ENCODE results near the gene PLA2G2C. TPM values are rescaled to one million over a fixed set of nuclear protein-coding genes. Genes with fewer than 3 reads are reported as not detected.

Gene PLA2G2C
- total RNA-seq, 2 experiments from 2014 or later = 0.29 to 0.59 TPM

DNA sequence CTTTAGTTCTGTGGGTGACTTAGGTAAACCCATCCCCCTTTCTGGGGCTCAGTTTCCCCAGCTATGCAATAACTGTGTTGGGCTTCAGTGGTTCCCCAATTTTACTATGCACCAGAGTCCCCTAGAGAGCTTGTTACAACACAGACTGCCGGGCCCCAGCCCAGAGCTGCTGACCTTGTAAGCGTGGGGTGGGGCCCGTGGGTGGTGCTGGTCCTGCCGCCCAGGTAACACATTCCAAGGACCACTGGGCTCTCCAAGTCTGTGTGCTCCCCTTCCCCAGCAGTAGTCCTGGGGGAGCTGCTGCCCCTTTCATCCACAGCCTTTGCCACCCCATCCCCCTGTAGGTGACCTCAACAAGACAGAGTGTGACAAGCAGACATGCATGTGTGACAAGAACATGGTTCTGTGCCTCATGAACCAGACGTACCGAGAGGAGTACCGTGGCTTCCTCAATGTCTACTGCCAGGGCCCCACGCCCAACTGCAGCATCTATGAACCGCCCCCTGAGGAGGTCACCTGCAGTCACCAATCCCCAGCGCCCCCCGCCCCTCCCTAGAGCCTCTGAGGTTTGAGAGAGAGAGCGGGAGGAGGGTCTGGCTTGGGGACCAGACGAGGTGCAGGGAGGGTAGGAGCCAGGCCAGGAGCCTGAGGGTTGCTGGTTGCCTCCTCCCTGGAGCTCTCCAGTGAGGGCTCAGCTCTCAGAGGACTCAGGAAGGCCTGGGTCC is 38.3 kb downstream of the PLA2G2C start:
- Mint-ChIP-seq H3K36me3 (ENCODE audit: low read depth) (no peaks in the 10 kb centered on the region), H3K4me3 (no peak overlapping the region), H3K9me3 (no peaks in the 10 kb centered on the region), H3K4me1 (ENCODE audit: low read depth) (peaks cover 2% of the 10 kb centered on the region), H3K27me3 (peaks cover 1% of the 10 kb centered on the region), H3K27ac (no peak overlapping the region)
- intact Hi-C loops (cut with micrococcal nuclease) = no loop called here
- ATAC-seq (no peak), DNase-seq (no peak)
- ChIA-PET POLR2A (no interaction called here), CTCF (interaction anchor here (1.0 kb wide), 1 partner anchor 229 kb away, joined by 3 read pairs; no protein-coding TSS in a partner anchor)
- TF ChIP-seq, protein P1, sequence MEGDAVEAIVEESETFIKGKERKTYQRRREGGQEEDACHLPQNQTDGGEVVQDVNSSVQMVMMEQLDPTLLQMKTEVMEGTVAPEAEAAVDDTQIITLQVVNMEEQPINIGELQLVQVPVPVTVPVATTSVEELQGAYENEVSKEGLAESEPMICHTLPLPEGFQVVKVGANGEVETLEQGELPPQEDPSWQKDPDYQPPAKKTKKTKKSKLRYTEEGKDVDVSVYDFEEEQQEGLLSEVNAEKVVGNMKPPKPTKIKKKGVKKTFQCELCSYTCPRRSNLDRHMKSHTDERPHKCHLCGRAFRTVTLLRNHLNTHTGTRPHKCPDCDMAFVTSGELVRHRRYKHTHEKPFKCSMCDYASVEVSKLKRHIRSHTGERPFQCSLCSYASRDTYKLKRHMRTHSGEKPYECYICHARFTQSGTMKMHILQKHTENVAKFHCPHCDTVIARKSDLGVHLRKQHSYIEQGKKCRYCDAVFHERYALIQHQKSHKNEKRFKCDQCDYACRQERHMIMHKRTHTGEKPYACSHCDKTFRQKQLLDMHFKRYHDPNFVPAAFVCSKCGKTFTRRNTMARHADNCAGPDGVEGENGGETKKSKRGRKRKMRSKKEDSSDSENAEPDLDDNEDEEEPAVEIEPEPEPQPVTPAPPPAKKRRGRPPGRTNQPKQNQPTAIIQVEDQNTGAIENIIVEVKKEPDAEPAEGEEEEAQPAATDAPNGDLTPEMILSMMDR (IDR thresholded peaks at IDR 0.05) = no peak

DNA sequence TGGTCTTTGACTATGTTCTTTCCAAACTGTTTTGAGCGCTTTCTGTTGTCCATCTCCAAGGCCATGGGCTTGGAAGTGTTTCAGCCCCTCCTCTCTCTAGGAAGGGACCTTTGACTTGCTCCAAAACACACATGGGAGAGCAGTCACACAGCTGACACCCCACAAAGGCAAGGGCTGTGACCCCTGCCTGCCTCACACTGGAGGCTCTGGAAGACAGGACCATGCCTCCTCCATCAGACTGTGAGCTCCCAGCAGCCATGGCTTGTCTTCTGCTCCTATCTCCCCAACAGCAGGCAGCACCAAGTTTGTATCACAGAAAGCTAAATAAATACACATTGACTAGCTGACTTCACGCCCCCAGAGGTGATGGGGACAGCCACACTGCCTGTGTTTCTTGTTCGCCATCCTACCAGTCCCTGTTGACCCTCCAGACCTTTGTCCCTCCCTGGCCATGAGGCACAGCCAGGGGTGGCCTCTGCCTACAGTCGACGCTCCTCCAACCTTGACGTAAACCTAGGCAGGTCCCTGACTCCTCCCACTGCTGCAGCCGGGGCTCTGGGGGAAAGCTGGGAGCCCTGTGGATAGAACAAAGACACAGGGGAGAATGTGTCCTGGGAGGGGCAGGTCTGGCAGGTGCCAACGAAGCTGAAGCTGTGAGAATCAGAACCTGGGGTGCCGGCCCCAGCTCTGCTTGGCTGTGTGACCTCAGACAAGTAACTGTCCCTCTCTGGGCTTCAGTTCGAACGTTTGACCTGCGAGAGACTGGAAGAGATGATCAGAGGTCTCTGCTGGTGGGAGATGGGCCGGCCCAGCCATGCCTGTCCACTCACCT is 42.4 kb downstream of the PLA2G2C start:
- no peaks in the 10 kb centered on the region for H3K4me1 Mint-ChIP-seq (ENCODE audit: low read depth)
- CTCF ChIA-PET = interaction anchor here (0.9 kb wide), 1 partner anchor 8 kb away, joined by 5 read pairs; no protein-coding TSS in a partner anchor
- intact Hi-C loops (cut with micrococcal nuclease) = no loop called here
- POLR2A ChIA-PET = no interaction called here
- no peaks in the 10 kb centered on the region for H3K36me3 Mint-ChIP-seq (ENCODE audit: low read depth)
- no peak overlapping the region for H3K27ac Mint-ChIP-seq
- TF ChIP-seq, protein P1 (IDR thresholded peaks at IDR 0.05) = no peak
- ATAC-seq (no peak), DNase-seq (no peak)
- H3K27me3 Mint-ChIP-seq = no peaks in the 10 kb centered on the region
- no peaks in the 10 kb centered on the region for H3K9me3 Mint-ChIP-seq
- no peak overlapping the region for H3K4me3 Mint-ChIP-seq

DNA sequence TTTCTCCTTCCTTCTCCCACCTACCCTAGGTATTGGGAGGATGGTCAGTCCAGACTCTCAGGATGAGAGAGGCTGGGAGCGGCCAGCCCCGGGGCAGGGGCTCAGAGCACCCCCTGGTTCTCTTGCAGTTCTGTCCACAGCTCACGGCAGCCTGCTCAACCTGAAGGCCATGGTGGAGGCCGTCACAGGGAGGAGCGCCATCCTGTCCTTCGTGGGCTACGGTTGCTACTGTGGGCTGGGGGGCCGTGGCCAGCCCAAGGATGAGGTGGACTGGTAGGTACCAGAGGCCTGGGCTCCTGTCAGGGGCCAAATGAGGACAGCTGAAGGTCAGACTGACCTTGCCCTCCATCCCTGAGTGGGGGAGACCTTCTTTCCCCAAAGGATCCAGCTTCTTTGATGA is 43.0 kb downstream of the PLA2G2C start:
- H3K4me1 Mint-ChIP-seq (ENCODE audit: low read depth) = no peaks in the 10 kb centered on the region
- H3K27me3 Mint-ChIP-seq = no peaks in the 10 kb centered on the region
- H3K4me3 Mint-ChIP-seq = no peak overlapping the region
- DNase-seq (no peak), ATAC-seq (no peak)
- TF ChIP-seq, protein P1 (IDR thresholded peaks at IDR 0.05) = no peak
- ChIA-PET CTCF (interaction anchor here (0.9 kb wide), 1 partner anchor 9 kb away, joined by 5 read pairs; no protein-coding TSS in a partner anchor), POLR2A (no interaction called here)
- intact Hi-C loops (cut with micrococcal nuclease) = no loop called here
- no peaks in the 10 kb centered on the region for H3K9me3 Mint-ChIP-seq
- H3K36me3 Mint-ChIP-seq (ENCODE audit: low read depth) = no peaks in the 10 kb centered on the region
- H3K27ac Mint-ChIP-seq = no peak overlapping the region

DNA sequence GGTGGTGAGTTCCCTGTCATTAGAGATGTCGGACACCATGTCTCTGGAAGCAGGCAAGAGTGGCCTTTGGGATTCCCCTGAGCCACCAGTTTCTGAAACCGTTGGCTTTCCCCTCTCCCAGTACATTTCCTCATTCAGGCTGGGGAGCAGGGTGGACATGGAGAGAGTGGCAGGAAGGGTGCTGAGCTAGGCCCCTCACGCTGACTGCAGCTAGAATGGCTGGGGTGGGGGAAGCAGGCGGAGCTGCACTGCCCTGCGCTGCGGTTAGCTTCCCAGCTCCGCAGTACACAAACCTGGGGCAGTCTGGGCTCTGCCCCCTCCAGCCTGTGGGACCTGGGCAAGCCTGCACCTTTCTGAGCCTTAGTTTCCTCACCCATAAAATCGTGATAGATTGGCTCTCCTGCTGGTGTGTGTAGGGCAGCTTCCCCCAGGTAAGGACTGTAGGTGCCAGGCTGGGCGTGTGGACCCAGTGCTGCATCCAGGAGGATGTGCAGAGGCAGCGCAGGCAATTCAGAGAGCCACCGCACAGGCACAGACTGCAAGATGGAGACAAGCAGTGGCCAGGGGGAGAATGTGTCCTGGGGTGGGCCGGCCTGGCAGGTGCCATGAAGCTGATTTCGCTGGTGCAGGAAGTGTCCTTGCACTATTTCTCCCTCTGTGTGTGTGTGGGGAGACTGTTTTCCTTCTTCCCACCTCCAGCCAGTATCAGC is 44.2 kb downstream of the PLA2G2C start:
- ATAC-seq (no peak), DNase-seq (no peak)
- Mint-ChIP-seq H3K27ac (no peak overlapping the region), H3K4me3 (no peak overlapping the region), H3K36me3 (ENCODE audit: low read depth) (no peaks in the 10 kb centered on the region), H3K9me3 (no peaks in the 10 kb centered on the region), H3K4me1 (ENCODE audit: low read depth) (no peaks in the 10 kb centered on the region), H3K27me3 (no peaks in the 10 kb centered on the region)
- POLR2A ChIA-PET = no interaction called here
- intact Hi-C loops (cut with micrococcal nuclease) = no loop called here
- CTCF ChIA-PET = no interaction called here
- TF ChIP-seq, protein P1 (IDR thresholded peaks at IDR 0.05) = no peak
